Superior temporal gyrus (tissue), 1 donor: ENCODE results near the gene SERINC2.

Source experiments
- DNase-seq: peaks from one replicate; pipeline ENCODE4 v3.0.0-alpha.2; 2016; ENCODE audit errors: extremely low spot score

Gene SERINC2

GRCh38 chr1:31412732-31413404 is at the start of gene SERINC2:
SERINC2 (plus strand) TSS chr1:31413213; CDS start chr1:31413266, 53 bp downstream.
- no peak for DNase-seq

- DNase-seq = no peak
Measured at GRCh38 chr1:31364561-31365250, 48.3 kb upstream of the SERINC2 start.

- DNase-seq = no peak
Measured at GRCh38 chr1:31366796-31367195, 46.2 kb upstream of the SERINC2 start.

- DNase-seq = no peak
Measured at GRCh38 chr1:31368611-31369107, 44.4 kb upstream of the SERINC2 start.

GRCh38 chr1:31370021-31370420 is 43.0 kb upstream of the SERINC2 start:
- DNase-seq = no peak

- no peak for DNase-seq
Measured at GRCh38 chr1:31370565-31370964, 42.4 kb upstream of the SERINC2 start.

- no peak for DNase-seq
Measured at GRCh38 chr1:31371121-31371959, 41.7 kb upstream of the SERINC2 start.

GRCh38 chr1:31372051-31372450 is 41.0 kb upstream of the SERINC2 start:
- no peak for DNase-seq

GRCh38 chr1:31372751-31373055 is 40.3 kb upstream of the SERINC2 start:
- DNase-seq = no peak

GRCh38 chr1:31373056-31373896 is 39.7 kb upstream of the SERINC2 start, which contains the start of gene FABP3:
FABP3 (minus strand) TSS chr1:31373076; CDS start chr1:31373014, 62 bp downstream.
- peak; percentile 81 for DNase-seq

- DNase-seq = peak; percentile 57
Measured at GRCh38 chr1:31373897-31374486, 39.0 kb upstream of the SERINC2 start.

GRCh38 chr1:31374511-31375196 is 38.4 kb upstream of the SERINC2 start:
- peak; percentile 44 for DNase-seq

- DNase-seq = peak; percentile 96
Measured at GRCh38 chr1:31376375-31377134, 36.5 kb upstream of the SERINC2 start.

- DNase-seq = peak; percentile 18
Measured at GRCh38 chr1:31377364-31377863, 35.6 kb upstream of the SERINC2 start.

- DNase-seq = no peak
Measured at GRCh38 chr1:31378001-31378400, 35.0 kb upstream of the SERINC2 start.

GRCh38 chr1:31380181-31380580 is 32.8 kb upstream of the SERINC2 start:
- no peak for DNase-seq

- no peak for DNase-seq
Measured at GRCh38 chr1:31381394-31382294, 31.4 kb upstream of the SERINC2 start.

- no peak for DNase-seq
Measured at GRCh38 chr1:31382379-31382989, 30.5 kb upstream of the SERINC2 start.
